Measurements from ENCODE around the gene IGFBP6. TPM values are rescaled to one million over a fixed set of nuclear protein-coding genes. Genes with fewer than 3 reads are reported as not detected.

Gene IGFBP6
- polyA plus RNA-seq, 1 donor from 2014 or later, result not detected

DNA sequence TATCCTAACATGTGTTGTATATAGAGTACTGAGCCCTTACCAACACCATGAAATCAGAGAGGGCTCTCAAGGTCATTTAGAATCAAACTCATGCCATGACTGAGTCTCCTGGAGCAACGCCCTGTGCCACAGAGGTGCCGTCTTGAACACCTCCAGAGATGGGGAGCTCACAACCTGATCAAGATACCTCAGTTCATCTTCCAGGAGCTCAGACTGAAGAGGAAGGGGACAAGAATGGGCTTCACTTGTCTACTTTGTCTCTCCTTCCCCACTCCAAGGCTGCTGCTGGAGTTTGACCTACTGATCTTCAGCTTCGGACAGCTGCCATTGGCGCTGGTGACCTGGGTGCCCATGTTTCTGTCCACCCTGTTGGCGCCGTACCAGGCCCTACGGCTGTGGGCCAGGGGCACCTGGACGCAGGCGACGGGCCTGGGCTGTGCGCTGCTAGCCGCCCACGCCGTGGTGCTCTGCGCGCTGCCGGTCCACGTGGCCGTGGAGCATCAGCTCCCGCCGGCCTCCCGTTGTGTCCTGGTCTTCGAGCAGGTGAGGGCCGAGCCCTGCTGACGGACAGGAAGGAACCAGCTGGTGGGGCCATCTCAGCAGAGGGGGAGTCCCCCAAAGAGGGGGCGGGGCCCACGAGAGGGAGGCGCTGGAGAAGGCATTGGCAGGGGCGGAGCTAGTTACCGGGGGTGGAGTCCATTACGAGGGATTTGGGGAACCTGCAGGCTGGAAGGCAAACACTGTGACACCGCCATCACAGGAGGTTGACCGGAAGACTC lies 17.8 kb downstream of the IGFBP6 start:
- Histone ChIP-seq H2AFZ (ENCODE audit: low read depth, low read length) (no peak overlapping the region), H3K27me3 (ENCODE audit: insufficient read depth, low read depth, low read length) (no peaks in the 10 kb centered on the region), H3K36me3 (ENCODE audit: insufficient read depth, low read length) (no peaks in the 10 kb centered on the region), H3K9me2 (ENCODE audit: insufficient read depth, low read length) (no peaks in the 10 kb centered on the region), H3K9ac (ENCODE audit: low read length) (no peak overlapping the region), H4K20me1 (ENCODE audit: insufficient read depth) (no peaks in the 10 kb centered on the region), H3F3A (ENCODE audit: insufficient read depth, low read length, poor library complexity, severe bottlenecking) (no peaks in the 10 kb centered on the region), H3K9me3 (ENCODE audit: low read length) (no peaks in the 10 kb centered on the region), H3K27ac (ENCODE audit: low read length) (no peak overlapping the region), H3K4me2 (ENCODE audit: low read length) (no peak overlapping the region), H3K79me2 (replicated peaks; ENCODE audit: insufficient read depth, low read length) (no peaks in the 10 kb centered on the region), H3K4me3 (ENCODE audit: low read length) (no peak overlapping the region)
- TF ChIP-seq SMC3 (conservative IDR thresholded peaks at IDR 0.05; ENCODE audit: poor library complexity) (no peak), EZH2 (IDR thresholded peaks at IDR 0.05; ENCODE audit: borderline replicate concordance, insufficient read depth, low read length, poor library complexity, severe bottlenecking) (no peak), MXI1 (conservative IDR thresholded peaks at IDR 0.05; ENCODE audit: poor library complexity, severe bottlenecking) (no peak), RAD21 (conservative IDR thresholded peaks at IDR 0.05) (no peak), TAF1 (IDR thresholded peaks at IDR 0.05; ENCODE audit: low read depth) (no peak), EP300 (conservative IDR thresholded peaks at IDR 0.05; ENCODE audit: poor library complexity, severe bottlenecking) (no peak), POLR2AphosphoS5 (IDR thresholded peaks at IDR 0.05) (no peak)
- TF ChIP-seq, protein P1, sequence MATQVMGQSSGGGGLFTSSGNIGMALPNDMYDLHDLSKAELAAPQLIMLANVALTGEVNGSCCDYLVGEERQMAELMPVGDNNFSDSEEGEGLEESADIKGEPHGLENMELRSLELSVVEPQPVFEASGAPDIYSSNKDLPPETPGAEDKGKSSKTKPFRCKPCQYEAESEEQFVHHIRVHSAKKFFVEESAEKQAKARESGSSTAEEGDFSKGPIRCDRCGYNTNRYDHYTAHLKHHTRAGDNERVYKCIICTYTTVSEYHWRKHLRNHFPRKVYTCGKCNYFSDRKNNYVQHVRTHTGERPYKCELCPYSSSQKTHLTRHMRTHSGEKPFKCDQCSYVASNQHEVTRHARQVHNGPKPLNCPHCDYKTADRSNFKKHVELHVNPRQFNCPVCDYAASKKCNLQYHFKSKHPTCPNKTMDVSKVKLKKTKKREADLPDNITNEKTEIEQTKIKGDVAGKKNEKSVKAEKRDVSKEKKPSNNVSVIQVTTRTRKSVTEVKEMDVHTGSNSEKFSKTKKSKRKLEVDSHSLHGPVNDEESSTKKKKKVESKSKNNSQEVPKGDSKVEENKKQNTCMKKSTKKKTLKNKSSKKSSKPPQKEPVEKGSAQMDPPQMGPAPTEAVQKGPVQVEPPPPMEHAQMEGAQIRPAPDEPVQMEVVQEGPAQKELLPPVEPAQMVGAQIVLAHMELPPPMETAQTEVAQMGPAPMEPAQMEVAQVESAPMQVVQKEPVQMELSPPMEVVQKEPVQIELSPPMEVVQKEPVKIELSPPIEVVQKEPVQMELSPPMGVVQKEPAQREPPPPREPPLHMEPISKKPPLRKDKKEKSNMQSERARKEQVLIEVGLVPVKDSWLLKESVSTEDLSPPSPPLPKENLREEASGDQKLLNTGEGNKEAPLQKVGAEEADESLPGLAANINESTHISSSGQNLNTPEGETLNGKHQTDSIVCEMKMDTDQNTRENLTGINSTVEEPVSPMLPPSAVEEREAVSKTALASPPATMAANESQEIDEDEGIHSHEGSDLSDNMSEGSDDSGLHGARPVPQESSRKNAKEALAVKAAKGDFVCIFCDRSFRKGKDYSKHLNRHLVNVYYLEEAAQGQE (IDR thresholded peaks at IDR 0.05; ENCODE audit: borderline replicate concordance), result no peak
- TF ChIP-seq, protein P2, sequence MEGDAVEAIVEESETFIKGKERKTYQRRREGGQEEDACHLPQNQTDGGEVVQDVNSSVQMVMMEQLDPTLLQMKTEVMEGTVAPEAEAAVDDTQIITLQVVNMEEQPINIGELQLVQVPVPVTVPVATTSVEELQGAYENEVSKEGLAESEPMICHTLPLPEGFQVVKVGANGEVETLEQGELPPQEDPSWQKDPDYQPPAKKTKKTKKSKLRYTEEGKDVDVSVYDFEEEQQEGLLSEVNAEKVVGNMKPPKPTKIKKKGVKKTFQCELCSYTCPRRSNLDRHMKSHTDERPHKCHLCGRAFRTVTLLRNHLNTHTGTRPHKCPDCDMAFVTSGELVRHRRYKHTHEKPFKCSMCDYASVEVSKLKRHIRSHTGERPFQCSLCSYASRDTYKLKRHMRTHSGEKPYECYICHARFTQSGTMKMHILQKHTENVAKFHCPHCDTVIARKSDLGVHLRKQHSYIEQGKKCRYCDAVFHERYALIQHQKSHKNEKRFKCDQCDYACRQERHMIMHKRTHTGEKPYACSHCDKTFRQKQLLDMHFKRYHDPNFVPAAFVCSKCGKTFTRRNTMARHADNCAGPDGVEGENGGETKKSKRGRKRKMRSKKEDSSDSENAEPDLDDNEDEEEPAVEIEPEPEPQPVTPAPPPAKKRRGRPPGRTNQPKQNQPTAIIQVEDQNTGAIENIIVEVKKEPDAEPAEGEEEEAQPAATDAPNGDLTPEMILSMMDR (IDR thresholded peaks at IDR 0.05; ENCODE audit: poor library complexity, severe bottlenecking), result no peak

DNA sequence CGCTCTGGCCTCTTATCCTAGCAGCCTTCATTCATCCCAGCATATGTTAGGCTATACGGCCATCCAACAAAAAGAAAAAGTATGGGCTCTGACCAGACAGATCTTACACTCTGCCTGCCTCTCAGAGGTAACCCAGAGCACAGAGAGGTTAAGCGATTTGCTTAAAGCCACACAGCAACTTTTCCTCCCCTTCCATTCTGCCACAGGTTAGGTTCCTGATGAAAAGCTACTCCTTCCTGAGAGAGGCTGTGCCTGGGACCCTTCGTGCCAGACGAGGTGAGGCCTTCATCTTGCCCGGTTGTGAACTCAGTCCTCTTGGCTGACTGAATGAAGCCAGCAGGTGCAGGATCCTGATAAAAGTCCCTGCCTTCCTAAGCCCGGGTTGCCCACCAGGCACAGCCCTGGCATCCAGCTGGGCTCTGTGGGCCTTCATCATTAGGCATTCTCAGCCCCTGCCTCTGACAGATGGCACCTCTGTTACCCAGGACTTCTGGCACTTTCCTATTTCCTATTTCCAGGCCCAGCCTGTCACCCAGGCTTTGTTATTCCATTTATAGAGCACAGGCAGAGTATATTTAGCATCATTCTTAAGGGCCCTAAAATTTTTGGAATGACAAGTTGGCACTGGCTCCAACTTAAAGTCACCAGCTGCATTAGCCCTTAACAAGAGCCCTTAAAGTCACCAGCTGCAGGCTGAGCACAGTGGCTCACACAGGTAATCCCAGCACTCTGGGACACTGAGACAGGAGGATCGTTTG lies 18.6 kb downstream of the IGFBP6 start:
- H3K9ac ChIP-seq (ENCODE audit: low read length), result no peak overlapping the region
- TF ChIP-seq EP300 (conservative IDR thresholded peaks at IDR 0.05; ENCODE audit: poor library complexity, severe bottlenecking), result no peak
- TF ChIP-seq, protein P1 (IDR thresholded peaks at IDR 0.05; ENCODE audit: borderline replicate concordance), result no peak
- H3K36me3 ChIP-seq (ENCODE audit: insufficient read depth, low read length), result no peaks in the 10 kb centered on the region
- H2AFZ ChIP-seq (ENCODE audit: low read depth, low read length), result no peak overlapping the region
- no peak overlapping the region for H3K4me3 ChIP-seq (ENCODE audit: low read length)
- H3K9me2 ChIP-seq (ENCODE audit: insufficient read depth, low read length), result no peaks in the 10 kb centered on the region
- no peak overlapping the region for H3K27ac ChIP-seq (ENCODE audit: low read length)
- no peaks in the 10 kb centered on the region for H3K9me3 ChIP-seq (ENCODE audit: low read length)
- H4K20me1 ChIP-seq (ENCODE audit: insufficient read depth), result no peaks in the 10 kb centered on the region
- no peaks in the 10 kb centered on the region for H3K79me2 ChIP-seq (replicated peaks; ENCODE audit: insufficient read depth, low read length)
- no peaks in the 10 kb centered on the region for H3F3A ChIP-seq (ENCODE audit: insufficient read depth, low read length, poor library complexity, severe bottlenecking)
- no peaks in the 10 kb centered on the region for H3K27me3 ChIP-seq (ENCODE audit: insufficient read depth, low read depth, low read length)
- no peak overlapping the region for H3K4me2 ChIP-seq (ENCODE audit: low read length)

Measured in neural cell (in vitro differentiated cells).